Dendritic cell treated with granulocyte-macrophage colony-stimulating factor and Interleukin-4, amounts not matched to agents 40 ng/mL and 50 ng/mL, for 4 days (primary cell): ENCODE results near the gene FBLN1.

ENCODE experiments used
- H3K27ac Mint-ChIP-seq: one replicate; pipeline ENCODE4 v1.8.0; 2022; ENCODE audit warnings: mild to moderate bottlenecking, mixed read lengths
- H3K27me3 Mint-ChIP-seq: one replicate; pipeline ENCODE4 v1.8.0; 2022; ENCODE audit warnings: mild to moderate bottlenecking, mixed read lengths
- H3K36me3 Mint-ChIP-seq: one replicate; pipeline ENCODE4 v1.8.0; 2022; ENCODE audit warnings: low read depth, mixed read lengths
- H3K4me1 Mint-ChIP-seq: one replicate; pipeline ENCODE4 v1.8.0; 2022; ENCODE audit warnings: low read depth, mixed read lengths
- H3K4me3 Mint-ChIP-seq: one replicate; pipeline ENCODE4 v1.8.0; 2022; ENCODE audit warnings: mild to moderate bottlenecking, moderate library complexity, mixed read lengths
- H3K9me3 Mint-ChIP-seq: one replicate; pipeline ENCODE4 v1.8.0; 2022; ENCODE audit warnings: mixed read lengths
- intact Hi-C: fragments of 100-400 bp; cut with micrococcal nuclease; formaldehyde crosslinking; loops from one replicate; pipeline ENCODE4 v1.15.0; 2022

FBLN1 gene

GRCh38 chr22:45638834-45639746, 136.4 kb downstream of the FBLN1 start:
- H3K9me3 Mint-ChIP-seq = no peaks in the 10 kb centered on the region
- intact Hi-C loops = no loop called here
- H3K4me1 Mint-ChIP-seq = peaks cover 25% of the 10 kb centered on the region
- H3K4me3 Mint-ChIP-seq = peak overlapping the region; percentile 59
- H3K27me3 Mint-ChIP-seq = peaks cover 53% of the 10 kb centered on the region
- peak overlapping the region; percentile 74 for H3K27ac Mint-ChIP-seq
- no peaks in the 10 kb centered on the region for H3K36me3 Mint-ChIP-seq

- no peaks in the 10 kb centered on the region for H3K36me3 Mint-ChIP-seq
- H3K27ac Mint-ChIP-seq = peak overlapping the region; percentile 74
- peaks cover 54% of the 10 kb centered on the region for H3K27me3 Mint-ChIP-seq
- H3K9me3 Mint-ChIP-seq = no peaks in the 10 kb centered on the region
- intact Hi-C loops = no loop called here
- H3K4me3 Mint-ChIP-seq = no peak overlapping the region
- H3K4me1 Mint-ChIP-seq = peaks cover 25% of the 10 kb centered on the region
These were observed 137.0 kb downstream of the FBLN1 start for GRCh38 chr22:45639747-45640102.

GRCh38 chr22:45640291-45640940, 137.7 kb downstream of the FBLN1 start:
- Mint-ChIP-seq H3K9me3 (no peaks in the 10 kb centered on the region), H3K4me1 (peaks cover 29% of the 10 kb centered on the region), H3K27ac (peak overlapping the region; percentile 74), H3K4me3 (no peak overlapping the region), H3K36me3 (no peaks in the 10 kb centered on the region), H3K27me3 (peaks cover 56% of the 10 kb centered on the region)
- intact Hi-C loops = no loop called here

DNA sequence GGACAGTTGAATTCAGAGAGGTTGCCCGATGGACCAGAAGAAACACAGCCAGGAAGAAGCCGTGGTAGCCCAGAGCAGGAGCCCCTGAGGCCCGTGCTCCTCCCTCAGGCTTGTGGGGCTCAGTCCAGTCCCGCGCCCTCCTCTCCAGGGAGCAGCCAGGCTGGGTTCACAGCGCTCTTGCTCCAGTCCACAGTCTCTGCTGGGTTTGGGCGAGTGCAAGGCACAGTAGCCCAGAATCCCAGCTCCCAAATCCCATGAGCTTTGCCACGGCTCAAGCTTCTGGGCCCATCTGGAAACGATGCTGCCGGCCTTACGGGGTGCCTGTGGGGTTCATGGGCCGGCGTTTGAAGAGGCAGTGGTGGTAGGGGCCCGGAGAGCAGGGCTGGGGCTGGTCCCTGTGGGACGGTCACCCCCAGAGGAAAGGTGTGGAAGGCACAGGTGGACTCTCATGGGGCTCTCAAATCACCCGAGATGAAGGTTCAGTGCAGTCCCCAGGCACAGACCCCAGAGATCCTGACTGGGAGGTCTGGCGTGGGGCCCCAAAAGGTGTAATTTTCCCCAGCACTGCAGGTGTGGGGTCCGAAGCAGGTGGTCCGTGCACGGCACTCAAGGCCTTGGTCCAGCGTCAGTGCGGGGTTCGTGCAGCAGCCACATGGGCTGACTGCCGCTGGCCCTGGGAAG, 138.4 kb downstream of the FBLN1 start:
- H3K27me3 Mint-ChIP-seq = peaks cover 61% of the 10 kb centered on the region

DNA sequence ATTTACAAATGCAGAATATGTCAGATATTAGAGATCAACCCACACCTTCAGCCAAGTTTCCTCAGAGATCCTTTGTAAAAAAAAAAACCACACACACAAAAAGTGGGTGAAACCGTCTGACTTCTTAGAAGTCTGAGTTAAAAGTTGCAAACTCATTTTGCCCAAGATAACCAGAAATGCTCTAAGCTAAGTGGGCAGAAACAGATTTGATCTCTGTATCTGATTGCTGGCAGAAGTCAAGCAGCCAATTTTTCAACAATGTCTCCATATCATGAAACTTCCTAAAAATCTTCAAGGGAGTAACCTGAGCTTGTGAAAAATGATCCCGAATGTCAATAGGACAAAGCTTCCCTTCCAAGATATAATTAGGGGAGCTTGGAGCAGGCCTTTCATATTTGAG, 140.3 kb downstream of the FBLN1 start:
- no peaks in the 10 kb centered on the region for H3K36me3 Mint-ChIP-seq
- intact Hi-C loops = no loop called here
- no peak overlapping the region for H3K4me3 Mint-ChIP-seq
- peaks cover 73% of the 10 kb centered on the region for H3K27me3 Mint-ChIP-seq
- no peaks in the 10 kb centered on the region for H3K9me3 Mint-ChIP-seq
- H3K4me1 Mint-ChIP-seq = peaks cover 34% of the 10 kb centered on the region
- H3K27ac Mint-ChIP-seq = no peak overlapping the region

More for the DNA sequence above, 138.4 kb downstream of the FBLN1 start:
- H3K36me3 Mint-ChIP-seq = no peaks in the 10 kb centered on the region
- no peak overlapping the region for H3K27ac Mint-ChIP-seq
- no peaks in the 10 kb centered on the region for H3K9me3 Mint-ChIP-seq
- intact Hi-C loops = no loop called here
- no peak overlapping the region for H3K4me3 Mint-ChIP-seq
- H3K4me1 Mint-ChIP-seq = peaks cover 34% of the 10 kb centered on the region

GRCh38 chr22:45644714-45645113, 142.0 kb downstream of the FBLN1 start:
- intact Hi-C loops = loop anchor here (5.0 kb wide), 1 partner anchor 473 kb away; no protein-coding TSS in a partner anchor
- Mint-ChIP-seq H3K4me3 (no peak overlapping the region), H3K27me3 (peaks cover 80% of the 10 kb centered on the region), H3K4me1 (peaks cover 18% of the 10 kb centered on the region), H3K27ac (no peak overlapping the region), H3K36me3 (no peaks in the 10 kb centered on the region), H3K9me3 (no peaks in the 10 kb centered on the region)

DNA sequence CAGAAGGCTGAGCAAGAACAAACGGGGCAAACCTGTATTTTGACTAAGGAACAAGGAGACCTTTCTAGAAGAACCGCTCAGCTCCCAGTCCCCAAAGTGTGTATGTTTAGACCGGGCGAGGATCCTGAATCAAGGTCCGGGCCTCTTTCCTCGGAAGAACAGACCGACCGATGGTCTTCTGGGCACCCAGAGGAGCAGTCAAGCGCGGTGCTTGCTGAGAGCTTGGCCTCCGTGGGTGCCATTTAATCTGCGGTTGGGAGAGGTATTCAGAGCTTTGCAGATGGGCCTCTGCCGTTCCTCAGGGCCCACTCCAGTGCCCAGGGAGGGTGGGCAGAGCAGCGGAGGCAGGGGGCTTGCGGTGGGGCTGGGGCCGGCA, 142.5 kb downstream of the FBLN1 start:
- Mint-ChIP-seq H3K4me1 (peaks cover 13% of the 10 kb centered on the region), H3K27me3 (peaks cover 78% of the 10 kb centered on the region), H3K9me3 (no peaks in the 10 kb centered on the region), H3K27ac (no peak overlapping the region), H3K4me3 (no peak overlapping the region), H3K36me3 (no peaks in the 10 kb centered on the region)
- intact Hi-C loops = loop anchor here (5.0 kb wide), 1 partner anchor 472 kb away; no protein-coding TSS in a partner anchor

- Mint-ChIP-seq H3K4me3 (no peak overlapping the region), H3K4me1 (peaks cover 10% of the 10 kb centered on the region), H3K9me3 (no peaks in the 10 kb centered on the region), H3K36me3 (no peaks in the 10 kb centered on the region), H3K27ac (no peak overlapping the region), H3K27me3 (peaks cover 77% of the 10 kb centered on the region)
- intact Hi-C loops = loop anchor here (2.0 to 5.0 kb wide), 2 partner anchors 67 to 472 kb away; no protein-coding TSS in a partner anchor
These were observed 143.1 kb downstream of the FBLN1 start for GRCh38 chr22:45645526-45646414.

- Mint-ChIP-seq H3K36me3 (no peaks in the 10 kb centered on the region), H3K4me1 (peaks cover 10% of the 10 kb centered on the region), H3K9me3 (no peaks in the 10 kb centered on the region), H3K4me3 (no peak overlapping the region), H3K27me3 (peaks cover 74% of the 10 kb centered on the region), H3K27ac (no peak overlapping the region)
- intact Hi-C loops = loop anchor here (2.0 to 5.0 kb wide), 2 partner anchors 69 to 470 kb away; no protein-coding TSS in a partner anchor
These were observed 145.0 kb downstream of the FBLN1 start for GRCh38 chr22:45647532-45648225.

- Mint-ChIP-seq H3K27me3 (peaks cover 78% of the 10 kb centered on the region), H3K4me1 (peaks cover 10% of the 10 kb centered on the region), H3K36me3 (no peaks in the 10 kb centered on the region), H3K9me3 (no peaks in the 10 kb centered on the region), H3K4me3 (no peak overlapping the region), H3K27ac (no peak overlapping the region)
- intact Hi-C loops = loop anchor here (5.0 kb wide), 1 partner anchor 469 kb away; no protein-coding TSS in a partner anchor
These were observed 145.8 kb downstream of the FBLN1 start for GRCh38 chr22:45648301-45649117.

GRCh38 chr22:45649809-45650208, 147.1 kb downstream of the FBLN1 start:
- no peak overlapping the region for H3K27ac Mint-ChIP-seq
- no peak overlapping the region for H3K4me3 Mint-ChIP-seq
- H3K4me1 Mint-ChIP-seq = peaks cover 10% of the 10 kb centered on the region
- H3K9me3 Mint-ChIP-seq = no peaks in the 10 kb centered on the region
- intact Hi-C loops = loop anchor here (5.0 kb wide), 1 partner anchor 467 kb away; no protein-coding TSS in a partner anchor
- H3K27me3 Mint-ChIP-seq = peaks cover 74% of the 10 kb centered on the region
- H3K36me3 Mint-ChIP-seq = no peaks in the 10 kb centered on the region

GRCh38 chr22:45650721-45651120, 148.0 kb downstream of the FBLN1 start:
- Mint-ChIP-seq H3K4me3 (no peak overlapping the region), H3K9me3 (no peaks in the 10 kb centered on the region), H3K4me1 (peaks cover 3% of the 10 kb centered on the region), H3K27ac (no peak overlapping the region), H3K36me3 (no peaks in the 10 kb centered on the region), H3K27me3 (peaks cover 66% of the 10 kb centered on the region)
- intact Hi-C loops = no loop called here
